Measurements from ENCODE around the gene STK17A. TPM values are rescaled to one million over a fixed set of nuclear protein-coding genes. Genes with fewer than 3 reads are reported as not detected.

Gene STK17A
- polyA plus RNA-seq, 3 donors: 2.8 to 14.1 (median 9.5) TPM

DNA sequence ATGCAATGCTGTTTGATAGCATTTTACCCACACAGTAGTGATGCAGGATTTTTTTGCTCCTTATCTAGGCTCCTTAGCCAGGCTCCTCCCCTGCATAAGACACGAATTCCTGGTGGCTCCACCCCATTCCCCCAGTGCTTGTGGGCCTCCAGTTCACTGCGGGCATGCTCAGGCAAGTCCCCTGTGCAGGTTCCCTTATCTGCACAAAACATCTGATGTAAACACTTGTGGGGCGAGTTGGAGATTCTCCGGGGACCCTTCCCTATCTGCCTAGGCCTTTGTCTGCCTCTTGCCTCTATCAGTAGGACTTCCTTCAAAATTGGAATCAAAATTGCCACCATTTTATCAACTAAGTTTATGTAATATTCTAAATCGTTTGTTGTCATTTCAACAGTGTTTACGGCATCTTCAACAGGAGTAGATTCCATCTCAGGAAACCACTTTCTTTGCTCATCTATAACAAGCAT is 5.4 kb upstream of the STK17A start:
- Histone ChIP-seq H4K20me1 (ENCODE audit: insufficient read depth, low read length) (no peaks in the 10 kb centered on the region), H3K36me3 (replicated peaks in 1 of 2; ENCODE audit: control insufficient read depth in 1 of 2, insufficient read depth in 2 of 2, low read length in 2 of 2) (no peaks in the 10 kb centered on the region), H3K4me3 (replicated peaks in 1 of 3; ENCODE audit: low read depth in 2 of 3, low read length in 3 of 3) (no peak overlapping the region), H3K9ac (ENCODE audit: insufficient read depth, low read length, poor library complexity, severe bottlenecking) (no peak overlapping the region), H3K79me2 (ENCODE audit: insufficient read depth, low read length) (no peaks in the 10 kb centered on the region), H2AFZ (ENCODE audit: insufficient read depth, low read depth, low read length, poor library complexity, severe bottlenecking) (no peak overlapping the region), H3K4me1 (ENCODE audit: control insufficient read depth in 1 of 2, insufficient read depth in 2 of 2, low read length in 2 of 2) (peaks cover 11 to 12% of the 10 kb centered on the region in 2 donors), H3K4me2 (replicated peaks; ENCODE audit: extremely low read depth, low read length, poor library complexity, severe bottlenecking) (no peak overlapping the region), H3K27ac (ENCODE audit: low read depth in 1 of 2, low read length in 2 of 2) (no peak overlapping the region), H3K27me3 (ENCODE audit: control insufficient read depth in 2 of 2, insufficient read depth in 2 of 2, low read length in 2 of 2) (peaks cover 12 to 14% of the 10 kb centered on the region in 2 donors), H3K9me3 (replicated peaks in 1 of 2; ENCODE audit: control insufficient read depth in 1 of 2, insufficient read depth in 1 of 2, low read length in 2 of 2) (no peaks in the 10 kb centered on the region)
- no peak overlapping the region for H3K4me3 Mint-ChIP-seq
- H3K4me1 Mint-ChIP-seq: peaks cover 13% of the 10 kb centered on the region
- intact Hi-C loops (cut with micrococcal nuclease): loop anchor here in 1 of 2 donors (2.0 kb wide), 1 partner anchor 261 kb away; no protein-coding TSS in a partner anchor
- DNase-seq: no peak
- no peak overlapping the region for H3K27ac Mint-ChIP-seq
- peaks cover 0 to 1% of the 10 kb centered on the region in 2 donors for H3K36me3 Mint-ChIP-seq
- TF ChIP-seq CTCF (IDR thresholded peaks at IDR 0.05): no peak
- WGBS (ENCODE audit: insufficient coverage): 24% methylated on average over 2 of the region's 6 CpGs
- H3K27me3 Mint-ChIP-seq (ENCODE audit: low read depth in 3 of 3): peaks cover 15 to 21% (median 16%) of the 10 kb centered on the region in 3 donors
- H3K9me3 Mint-ChIP-seq: peaks cover 0 to 2% (median 0%) of the 10 kb centered on the region in 7 donors

- peak overlapping the region; percentile 91 for H3K9ac ChIP-seq (ENCODE audit: insufficient read depth, low read length, poor library complexity, severe bottlenecking)
- peaks cover 15% of the 10 kb centered on the region for H4K20me1 ChIP-seq (ENCODE audit: insufficient read depth, low read length)
- H3K4me1 ChIP-seq (ENCODE audit: control insufficient read depth in 1 of 2, insufficient read depth in 2 of 2, low read length in 2 of 2): peaks cover 18 to 26% of the 10 kb centered on the region in 2 donors
- peaks cover 12 to 14% of the 10 kb centered on the region in 2 donors for H3K27me3 ChIP-seq (ENCODE audit: control insufficient read depth in 2 of 2, insufficient read depth in 2 of 2, low read length in 2 of 2)
- H3K4me2 ChIP-seq (replicated peaks; ENCODE audit: extremely low read depth, low read length, poor library complexity, severe bottlenecking): peak overlapping the region; percentile 87
- H3K4me1 Mint-ChIP-seq: peaks cover 25% of the 10 kb centered on the region
- no peaks in the 10 kb centered on the region for H3K36me3 ChIP-seq (replicated peaks in 1 of 2; ENCODE audit: control insufficient read depth in 1 of 2, insufficient read depth in 2 of 2, low read length in 2 of 2)
- peak overlapping the region; percentile 64 to 88 (median 75) for H3K27ac Mint-ChIP-seq
- H3K9me3 Mint-ChIP-seq: no peaks in the 10 kb centered on the region
- WGBS (ENCODE audit: insufficient coverage): under 1% methylated on average over 59 of the region's 66 CpGs
- peak; percentile 48 to 63 (median 54) for DNase-seq
- H3K4me3 Mint-ChIP-seq: peak overlapping the region; percentile 91 to 96
- no peaks in the 10 kb centered on the region for H3K9me3 ChIP-seq (replicated peaks in 1 of 2; ENCODE audit: control insufficient read depth in 1 of 2, insufficient read depth in 1 of 2, low read length in 2 of 2)
- H3K4me3 ChIP-seq (replicated peaks in 1 of 3; ENCODE audit: low read depth in 2 of 3, low read length in 3 of 3): peak overlapping the region; percentile 84 to 97 (median 92)
- peak overlapping the region; percentile 60 for H2AFZ ChIP-seq (ENCODE audit: insufficient read depth, low read depth, low read length, poor library complexity, severe bottlenecking)
- intact Hi-C loops (cut with micrococcal nuclease): loop anchor here (2.0 to 10.0 kb wide), 3 partner anchors 115 to 254 kb away; no protein-coding TSS in a partner anchor
- H3K36me3 Mint-ChIP-seq: no peaks in the 10 kb centered on the region
- peaks cover 17 to 23% (median 18%) of the 10 kb centered on the region in 3 donors for H3K27me3 Mint-ChIP-seq (ENCODE audit: low read depth in 3 of 3)
- peak overlapping the region; percentile 62 to 77 for H3K27ac ChIP-seq (ENCODE audit: low read depth in 1 of 2, low read length in 2 of 2)
- H3K79me2 ChIP-seq (ENCODE audit: insufficient read depth, low read length): peaks cover 40% of the 10 kb centered on the region
- TF ChIP-seq CTCF (IDR thresholded peaks at IDR 0.05): no peak
Measured at GRCh38 chr7:43583424-43584194, 701 bp downstream of the STK17A start.

All from CD14-positive monocyte (primary cell).